Measurements from ENCODE around the gene CRY2. TPM values are rescaled to one million over a fixed set of nuclear protein-coding genes. Genes with fewer than 3 reads are reported as not detected.

CRY2 gene
- total and polyA plus RNA-seq, 2 donors (not counting 1 experiment from before 2014, with no cell fraction given), result 8.3 to 21.5 TPM

GRCh38 chr11:45869551-45869950 lies 22.3 kb downstream of the CRY2 start:
- H3K9me3 ChIP-seq (ENCODE audit: control insufficient read depth, insufficient read depth, low read depth, low read length), result no peaks in the 10 kb centered on the region
- H3K27ac ChIP-seq (ENCODE audit: insufficient read depth, low read length), result no peak overlapping the region
- peaks cover 2% of the 10 kb centered on the region for H4K20me1 ChIP-seq (ENCODE audit: control insufficient read depth, extremely low read depth, insufficient read depth, low read length)
- no peak for DNase-seq (ENCODE audit: low read depth in 2 of 2)
- H3K4me3 ChIP-seq (replicated peaks in 1 of 4; ENCODE audit: control extremely low read depth in 1 of 4, insufficient read depth in 1 of 4, low read depth in 3 of 4, low read length in 4 of 4), result no peak overlapping the region
- H3K4me1 ChIP-seq (ENCODE audit: control insufficient read depth, extremely low read depth, insufficient read depth, low read length), result peaks cover 10% of the 10 kb centered on the region
- H3K9ac ChIP-seq (ENCODE audit: insufficient read depth, low read length), result no peak overlapping the region
- no peak overlapping the region for H3K4me2 ChIP-seq (ENCODE audit: extremely low read depth, insufficient read depth, low read length)
- no peak for TF ChIP-seq EZH2 (IDR thresholded peaks at IDR 0.05; ENCODE audit: low read length, missing control alignments)
- no peak for TF ChIP-seq CTCF (conservative IDR thresholded peaks at IDR 0.05 in 1 of 2, IDR thresholded peaks at IDR 0.05 in 1 of 2; ENCODE audit: low read depth in 1 of 2, low read length in 2 of 2)
- H2AFZ ChIP-seq (ENCODE audit: low read length), result no peak overlapping the region
- no peaks in the 10 kb centered on the region for H3K79me2 ChIP-seq (ENCODE audit: control insufficient read depth, insufficient read depth, low read length)
- H3K27me3 ChIP-seq (ENCODE audit: control insufficient read depth, insufficient read depth, low read length), result no peaks in the 10 kb centered on the region
- H3K36me3 ChIP-seq (ENCODE audit: control insufficient read depth, insufficient read depth, low read length), result peaks cover 26% of the 10 kb centered on the region

- no peak for DNase-seq (ENCODE audit: low read depth in 2 of 2)
- H3K79me2 ChIP-seq (ENCODE audit: control insufficient read depth, insufficient read depth, low read length), result no peaks in the 10 kb centered on the region
- no peak overlapping the region for H3K27ac ChIP-seq (ENCODE audit: insufficient read depth, low read length)
- no peaks in the 10 kb centered on the region for H3K27me3 ChIP-seq (ENCODE audit: control insufficient read depth, insufficient read depth, low read length)
- no peak overlapping the region for H3K4me2 ChIP-seq (ENCODE audit: extremely low read depth, insufficient read depth, low read length)
- peaks cover 2% of the 10 kb centered on the region for H4K20me1 ChIP-seq (ENCODE audit: control insufficient read depth, extremely low read depth, insufficient read depth, low read length)
- peaks cover 10% of the 10 kb centered on the region for H3K4me1 ChIP-seq (ENCODE audit: control insufficient read depth, extremely low read depth, insufficient read depth, low read length)
- TF ChIP-seq CTCF (conservative IDR thresholded peaks at IDR 0.05 in 1 of 2, IDR thresholded peaks at IDR 0.05 in 1 of 2; ENCODE audit: low read depth in 1 of 2, low read length in 2 of 2), result no peak
- no peaks in the 10 kb centered on the region for H3K9me3 ChIP-seq (ENCODE audit: control insufficient read depth, insufficient read depth, low read depth, low read length)
- H2AFZ ChIP-seq (ENCODE audit: low read length), result no peak overlapping the region
- peaks cover 25% of the 10 kb centered on the region for H3K36me3 ChIP-seq (ENCODE audit: control insufficient read depth, insufficient read depth, low read length)
- H3K4me3 ChIP-seq (replicated peaks in 1 of 4; ENCODE audit: control extremely low read depth in 1 of 4, insufficient read depth in 1 of 4, low read depth in 3 of 4, low read length in 4 of 4), result no peak overlapping the region
- H3K9ac ChIP-seq (ENCODE audit: insufficient read depth, low read length), result no peak overlapping the region
These were observed 23.4 kb downstream of the CRY2 start for GRCh38 chr11:45870706-45871105.

- Histone ChIP-seq H3K36me3 (ENCODE audit: control insufficient read depth, insufficient read depth, low read length) (peaks cover 24% of the 10 kb centered on the region), H3K4me1 (ENCODE audit: control insufficient read depth, extremely low read depth, insufficient read depth, low read length) (peaks cover 10% of the 10 kb centered on the region), H4K20me1 (ENCODE audit: control insufficient read depth, extremely low read depth, insufficient read depth, low read length) (peaks cover 2% of the 10 kb centered on the region), H3K4me3 (replicated peaks in 1 of 4; ENCODE audit: control extremely low read depth in 1 of 4, insufficient read depth in 1 of 4, low read depth in 3 of 4, low read length in 4 of 4) (no peak overlapping the region), H3K27me3 (ENCODE audit: control insufficient read depth, insufficient read depth, low read length) (no peaks in the 10 kb centered on the region), H3K9me3 (ENCODE audit: control insufficient read depth, insufficient read depth, low read depth, low read length) (no peaks in the 10 kb centered on the region), H3K79me2 (ENCODE audit: control insufficient read depth, insufficient read depth, low read length) (no peaks in the 10 kb centered on the region), H2AFZ (ENCODE audit: low read length) (no peak overlapping the region), H3K4me2 (ENCODE audit: extremely low read depth, insufficient read depth, low read length) (no peak overlapping the region), H3K9ac (ENCODE audit: insufficient read depth, low read length) (no peak overlapping the region), H3K27ac (ENCODE audit: insufficient read depth, low read length) (no peak overlapping the region)
- no peak for DNase-seq (ENCODE audit: low read depth in 2 of 2)
- no peak for TF ChIP-seq CTCF (conservative IDR thresholded peaks at IDR 0.05 in 1 of 2, IDR thresholded peaks at IDR 0.05 in 1 of 2; ENCODE audit: low read depth in 1 of 2, low read length in 2 of 2)
- no peak for TF ChIP-seq EZH2 (IDR thresholded peaks at IDR 0.05; ENCODE audit: low read length, missing control alignments)
These were observed 24.4 kb downstream of the CRY2 start for GRCh38 chr11:45871638-45872037.

Measured in fibroblast of lung (primary cell).